GM21576 (cell line): Measurements from ENCODE around the gene HKDC1.
A peak's percentile ranks its signal among the peaks of the same experiment; 100 is the strongest.
"Not testable (repeated sequence)": the region's sequence is repeated elsewhere in the genome, so short reads cannot be mapped to it uniquely, and the experiment has no call there.

Experiments
- ATAC-seq: cut with Tn5 transposase; IDR thresholded peaks from one replicate; pipeline ENCODE4 v1.9.1; 2021; ENCODE audit warnings: mild to moderate bottlenecking, moderate library complexity; ENCODE audit not compliant: unreplicated experiment

HKDC1 gene, protein sequence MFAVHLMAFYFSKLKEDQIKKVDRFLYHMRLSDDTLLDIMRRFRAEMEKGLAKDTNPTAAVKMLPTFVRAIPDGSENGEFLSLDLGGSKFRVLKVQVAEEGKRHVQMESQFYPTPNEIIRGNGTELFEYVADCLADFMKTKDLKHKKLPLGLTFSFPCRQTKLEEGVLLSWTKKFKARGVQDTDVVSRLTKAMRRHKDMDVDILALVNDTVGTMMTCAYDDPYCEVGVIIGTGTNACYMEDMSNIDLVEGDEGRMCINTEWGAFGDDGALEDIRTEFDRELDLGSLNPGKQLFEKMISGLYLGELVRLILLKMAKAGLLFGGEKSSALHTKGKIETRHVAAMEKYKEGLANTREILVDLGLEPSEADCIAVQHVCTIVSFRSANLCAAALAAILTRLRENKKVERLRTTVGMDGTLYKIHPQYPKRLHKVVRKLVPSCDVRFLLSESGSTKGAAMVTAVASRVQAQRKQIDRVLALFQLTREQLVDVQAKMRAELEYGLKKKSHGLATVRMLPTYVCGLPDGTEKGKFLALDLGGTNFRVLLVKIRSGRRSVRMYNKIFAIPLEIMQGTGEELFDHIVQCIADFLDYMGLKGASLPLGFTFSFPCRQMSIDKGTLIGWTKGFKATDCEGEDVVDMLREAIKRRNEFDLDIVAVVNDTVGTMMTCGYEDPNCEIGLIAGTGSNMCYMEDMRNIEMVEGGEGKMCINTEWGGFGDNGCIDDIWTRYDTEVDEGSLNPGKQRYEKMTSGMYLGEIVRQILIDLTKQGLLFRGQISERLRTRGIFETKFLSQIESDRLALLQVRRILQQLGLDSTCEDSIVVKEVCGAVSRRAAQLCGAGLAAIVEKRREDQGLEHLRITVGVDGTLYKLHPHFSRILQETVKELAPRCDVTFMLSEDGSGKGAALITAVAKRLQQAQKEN

DNA sequence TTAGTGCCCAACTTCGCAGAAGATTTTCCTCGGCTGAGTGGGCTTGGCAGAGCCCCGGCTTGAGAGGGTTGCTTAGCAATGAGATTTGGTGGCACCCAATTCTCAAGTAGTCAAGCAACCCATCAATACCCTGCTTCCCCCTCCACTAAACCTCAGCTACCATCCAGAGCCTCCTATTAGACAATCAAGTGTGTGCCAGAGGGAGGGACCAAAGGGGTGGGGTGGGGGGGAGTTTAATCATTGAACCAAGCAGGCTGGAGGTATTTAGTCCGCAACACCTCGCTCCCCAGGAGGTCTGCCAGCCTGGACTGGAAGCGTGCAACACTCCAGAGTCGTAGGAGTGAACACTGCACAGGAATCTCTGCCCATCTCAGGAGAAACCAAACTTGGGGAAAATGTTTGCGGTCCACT lies at the start of gene HKDC1:
TSS of gene HKDC1 (plus strand) at position 292 of the 411 bp plus-strand sequence. CDS start at position 396, 104 bp downstream.
- ATAC-seq, result no peak

DNA sequence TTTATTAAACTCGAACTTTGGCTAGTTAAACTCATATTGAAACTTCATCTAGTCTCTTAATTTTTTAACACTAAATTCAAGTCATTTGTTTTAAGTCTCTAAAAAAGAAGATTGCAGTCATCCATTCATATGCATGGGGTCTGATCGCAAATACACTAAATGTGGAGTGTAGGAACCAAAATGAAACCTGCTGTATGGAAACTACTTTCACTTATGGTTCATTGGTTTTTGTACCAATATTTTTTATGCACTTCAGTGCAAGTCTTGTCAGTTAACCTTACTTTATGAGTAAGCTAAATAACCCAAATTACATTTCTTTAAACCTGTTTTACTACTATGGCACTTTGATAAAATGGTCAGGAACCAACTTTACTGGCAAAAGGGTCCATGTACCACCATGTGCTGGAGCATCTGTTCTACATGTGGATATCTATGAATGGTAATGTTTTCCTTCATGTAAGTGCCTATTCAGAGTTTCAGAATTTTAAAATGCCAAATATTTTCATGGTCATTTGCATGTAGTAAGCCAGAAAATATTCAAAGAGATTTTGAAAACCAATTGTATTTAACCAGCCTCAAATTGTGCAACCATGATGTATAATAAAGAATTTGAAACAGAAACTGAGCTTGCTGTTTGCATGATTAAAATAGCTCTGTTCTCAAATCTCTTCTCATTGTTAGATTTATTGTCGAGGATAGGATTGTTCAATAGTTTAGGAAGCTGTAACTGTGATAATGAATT lies 47.7 kb upstream of the HKDC1 start:
- no peak for ATAC-seq

DNA sequence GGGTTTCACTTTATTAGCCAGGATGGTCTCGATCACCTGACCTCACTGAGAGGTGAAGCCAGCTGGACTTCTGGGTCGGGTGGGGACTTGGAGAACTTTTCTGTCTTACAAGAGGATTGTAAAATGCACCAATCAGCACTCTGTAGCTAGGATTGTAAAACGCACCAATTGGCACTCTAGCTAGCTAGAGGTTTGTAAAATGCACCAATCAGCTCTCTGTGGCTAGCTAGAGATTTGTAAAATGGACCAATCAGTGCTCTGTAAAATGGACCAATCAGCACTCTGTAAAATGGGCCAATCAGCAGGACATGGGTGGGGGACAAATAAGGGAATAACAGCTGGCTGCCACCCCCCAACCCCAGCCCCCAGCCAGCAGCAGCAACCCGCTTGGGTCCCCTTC lies 44.8 kb upstream of the HKDC1 start:
- ATAC-seq, result not testable (repeated sequence)

GRCh38 chr10:69176823-69177222 lies 43.3 kb upstream of the HKDC1 start:
- no peak for ATAC-seq

- ATAC-seq, result peak; percentile 21
Observed at GRCh38 chr10:69179089-69179742, 40.9 kb upstream of the HKDC1 start.

DNA sequence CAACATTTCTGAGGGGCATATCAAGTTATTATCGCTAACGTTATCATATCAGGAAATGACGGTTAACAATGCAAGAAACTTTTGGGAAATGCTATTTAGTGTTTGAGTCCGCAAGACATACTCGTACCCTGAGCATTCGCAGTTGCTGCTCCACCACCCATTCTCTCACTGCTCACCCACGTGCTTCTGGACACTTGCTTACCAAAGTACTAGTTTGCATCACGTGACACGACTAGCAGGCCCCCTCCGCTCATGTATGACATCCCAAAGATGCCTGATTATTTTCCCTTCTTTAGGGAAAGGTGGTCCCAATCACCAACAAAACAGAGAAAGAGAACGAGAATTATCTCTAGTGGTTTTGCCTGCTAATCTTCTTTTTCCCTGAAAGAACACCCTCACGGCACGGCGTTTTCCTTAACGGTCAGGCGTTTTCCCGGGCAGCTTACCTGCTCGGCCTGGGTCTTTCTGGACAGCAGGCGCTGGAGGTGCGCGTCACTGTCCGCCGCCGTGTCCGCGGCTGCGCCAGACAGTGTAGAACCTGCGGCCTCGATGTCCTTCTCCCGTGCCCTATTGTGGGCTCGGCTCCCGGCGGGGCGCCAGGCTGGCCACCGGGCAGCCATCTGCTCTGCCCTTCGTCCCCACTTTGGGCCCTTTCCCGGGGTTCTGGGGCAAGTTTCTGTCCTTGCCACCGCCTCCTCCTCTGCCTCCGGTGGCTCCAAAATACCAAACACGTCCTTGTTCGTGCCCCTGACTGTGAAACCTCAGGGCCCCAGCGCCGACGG lies 40.2 kb upstream of the HKDC1 start, which contains the start of gene SUPV3L1:
TSS of gene SUPV3L1 (plus strand) at position 492 of the 782 bp plus-strand sequence. CDS start at position 550, 58 bp downstream.
- peak; percentile 70 for ATAC-seq

GRCh38 chr10:69180525-69181204 lies 39.5 kb upstream of the HKDC1 start:
- ATAC-seq, result no peak

GRCh38 chr10:69181433-69181832 lies 38.7 kb upstream of the HKDC1 start:
- no peak for ATAC-seq

- no peak for ATAC-seq
Observed at GRCh38 chr10:69182005-69182404, 38.1 kb upstream of the HKDC1 start.

- no peak for ATAC-seq
Observed at GRCh38 chr10:69186524-69186923, 33.6 kb upstream of the HKDC1 start.

GRCh38 chr10:69201045-69201444 lies 19.1 kb upstream of the HKDC1 start:
- ATAC-seq, result no peak

- no peak for ATAC-seq
Observed at GRCh38 chr10:69202332-69202731, 17.8 kb upstream of the HKDC1 start.

DNA sequence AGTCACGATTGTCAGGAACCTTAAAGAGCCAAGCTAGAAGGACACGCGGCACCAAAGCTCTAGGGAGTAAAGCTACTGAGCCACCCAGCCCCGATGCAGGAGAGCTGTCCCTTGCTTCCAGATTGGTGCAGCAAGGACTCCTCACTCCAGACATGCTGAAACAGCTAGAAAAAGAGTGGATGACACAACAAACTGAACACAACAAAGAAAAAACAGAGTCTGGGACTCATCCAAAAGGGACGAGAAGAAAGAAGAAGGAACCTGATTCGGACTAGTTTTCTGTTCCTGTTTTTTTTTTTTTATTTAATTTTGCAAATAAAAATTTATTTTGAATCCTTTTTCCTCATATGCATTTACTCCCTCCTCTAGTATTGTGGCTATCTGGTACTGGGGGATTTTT lies 11.4 kb upstream of the HKDC1 start:
- ATAC-seq, result no peak

- ATAC-seq, result no peak
Observed at GRCh38 chr10:69209787-69210484, 10.2 kb upstream of the HKDC1 start.

GRCh38 chr10:69211104-69211503 lies 9.0 kb upstream of the HKDC1 start:
- ATAC-seq, result no peak

DNA sequence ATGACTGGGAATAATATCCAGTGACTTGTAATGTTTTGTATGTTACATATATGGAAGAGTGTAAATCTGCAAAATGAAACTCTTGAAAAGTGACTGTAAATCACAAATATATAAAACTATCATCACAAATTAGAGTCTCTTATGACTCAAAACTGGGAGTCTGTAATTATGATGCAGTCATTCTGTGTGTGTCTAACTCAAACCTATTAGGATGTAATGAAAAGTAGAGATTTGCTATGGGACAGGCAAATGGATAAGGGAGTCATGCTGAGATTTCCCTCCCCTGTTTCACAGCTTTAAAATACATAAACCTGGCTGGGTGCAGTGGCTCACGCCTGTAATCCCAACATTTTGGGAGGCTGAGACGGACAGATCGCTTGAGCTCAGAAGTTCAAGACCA lies 8.6 kb upstream of the HKDC1 start:
- no peak for ATAC-seq

GRCh38 chr10:69213591-69214311 lies 6.4 kb upstream of the HKDC1 start:
- no peak for ATAC-seq

DNA sequence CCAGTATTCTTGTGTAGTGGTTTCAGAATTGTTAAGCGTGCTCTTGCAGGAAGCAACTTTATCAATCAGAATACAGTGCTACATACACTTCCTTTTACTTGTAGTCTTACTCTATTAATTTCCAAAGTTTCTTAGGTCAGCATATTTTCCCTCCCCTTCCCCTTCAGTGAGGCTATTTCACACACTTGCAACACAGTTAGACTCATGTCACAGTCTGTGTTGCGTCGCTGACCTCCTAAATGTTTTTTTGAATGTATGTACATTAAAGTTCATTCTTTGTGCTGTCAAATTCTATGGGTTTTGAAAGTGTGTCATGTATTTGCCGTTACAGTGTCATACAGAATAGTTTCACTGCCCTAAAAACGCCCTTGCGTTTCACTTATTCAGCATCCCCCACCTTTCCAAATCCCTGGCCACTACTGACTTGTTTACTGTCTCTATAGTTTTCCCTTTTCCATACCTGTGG lies 5.4 kb upstream of the HKDC1 start:
- ATAC-seq, result no peak
